H1 (cell line): ENCODE data around the gene ADAT3.

Experiments used
- BACH1 ChIP-seq: IDR thresholded peaks from 2 replicates; pipeline ENCODE4 v1.6.1; 2012; ENCODE audit warnings: low read length, improper control_type of control experiment
- CHD1 ChIP-seq: IDR thresholded peaks from 2 replicates; pipeline ENCODE4 v1.6.1; 2012; ENCODE audit warnings: low read depth, low read length, improper control_type of control experiment
- EP300 ChIP-seq, 2 experiments: IDR thresholded peaks; 1 replicate in 1 of 2; 2 replicates in 1 of 2; pipeline ENCODE4 v1.6.1; 2011 to 2012; ENCODE audit warnings: low read depth in 2 of 2, low read length in 2 of 2, mild to moderate bottlenecking in 2 of 2, borderline replicate concordance in 1 of 2, inconsistent platforms in 1 of 2, moderate library complexity in 1 of 2
- KDM1A ChIP-seq: fragments of 200-600, 300-600 bp; sonication (generic); IDR thresholded peaks from 2 replicates; pipeline ENCODE4 v1.7.1; 2016; ENCODE audit warnings: mild to moderate bottlenecking, low read length, borderline replicate concordance
- KDM5A ChIP-seq: fragments of 200-600 bp; IDR thresholded peaks from 2 replicates; pipeline ENCODE4 v1.7.1; 2012; ENCODE audit warnings: mild to moderate bottlenecking, low read length, inconsistent platforms, mixed read lengths
- PHF8 ChIP-seq: fragments of 200-600 bp; sonication (generic); conservative IDR thresholded peaks from 2 replicates; pipeline ENCODE4 v1.7.1; 2012; ENCODE audit warnings: low read depth, mild to moderate bottlenecking, inconsistent platforms, low read length, moderate library complexity
- POLR2A ChIP-seq, 2 experiments: IDR thresholded peaks; 1 replicate in 1 of 2; 2 replicates in 1 of 2; pipeline ENCODE4 v1.6.1; 2011; ENCODE audit warnings: low read depth in 2 of 2, low read length in 2 of 2, mild to moderate bottlenecking in 2 of 2; ENCODE audit errors: control extremely low read depth in 1 of 2
- POLR2AphosphoS5 ChIP-seq: IDR thresholded peaks from 2 replicates; pipeline ENCODE4 v1.6.1; 2011; ENCODE audit warnings: low read depth, low read length
- RBBP5 ChIP-seq: IDR thresholded peaks from 2 replicates; pipeline ENCODE4 v1.7.1; 2012; ENCODE audit warnings: low read depth, mild to moderate bottlenecking, inconsistent platforms, low read length, moderate library complexity, borderline replicate concordance
- SIRT6 ChIP-seq: IDR thresholded peaks from one replicate; pipeline ENCODE4 v1.7.1; 2012; ENCODE audit warnings: low read length, inconsistent platforms
- SP2 ChIP-seq: IDR thresholded peaks from 2 replicates; pipeline ENCODE4 v1.6.1; 2012; ENCODE audit warnings: mild to moderate bottlenecking, low read length, inconsistent platforms
- TF ChIP-seq, protein P1 (sequence below), 3 experiments: IDR thresholded peaks; 1 replicate in 2 of 3; 2 replicates in 1 of 3; pipeline versions ENCODE4 v1.5.1 to v1.6.1; 2011; ENCODE audit warnings: low read length in 3 of 3, mild to moderate bottlenecking in 3 of 3, inconsistent platforms in 2 of 3, low read depth in 1 of 3, moderate library complexity in 1 of 3; ENCODE audit not compliant: insufficient read depth in 1 of 3; ENCODE audit errors: control extremely low read depth in 1 of 3
- TF ChIP-seq, protein P2 (sequence below): IDR thresholded peaks from 2 replicates; pipeline ENCODE4 v1.6.1; 2011; ENCODE audit warnings: low read depth, mild to moderate bottlenecking, low read length; ENCODE audit not compliant: insufficient read depth

DNA sequence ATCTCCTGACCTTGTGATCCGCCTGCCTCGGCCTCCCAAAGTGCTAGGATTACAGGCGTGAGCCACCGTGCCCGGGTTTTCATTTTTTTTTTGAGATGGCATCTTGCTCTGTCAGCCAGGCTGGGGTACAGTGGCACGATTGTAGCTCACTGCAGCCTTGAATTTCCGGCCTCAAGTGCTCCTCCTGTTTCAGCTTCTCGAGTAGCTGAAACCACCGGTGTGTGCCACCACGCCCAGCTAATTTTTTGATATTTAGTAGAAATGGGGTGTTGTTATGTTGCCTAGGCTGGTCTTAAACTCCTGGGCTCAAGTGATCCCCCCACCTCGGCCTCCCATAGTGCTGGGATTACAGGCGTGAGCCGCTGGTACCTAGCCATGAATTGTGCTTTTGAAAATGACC lies 5.9 kb downstream of the ADAT3 start:
- TF ChIP-seq CHD1 (no peak), BACH1 (no peak), EP300 (IDR thresholded peaks at IDR 0.05; ENCODE audit: borderline replicate concordance in 1 of 2, low read depth in 2 of 2, low read length in 2 of 2) (no peak), PHF8 (no peak), POLR2A (IDR thresholded peaks at IDR 0.05; ENCODE audit: control extremely low read depth in 1 of 2, low read depth in 2 of 2, low read length in 2 of 2) (no peak), RBBP5 (no peak), SIRT6 (no peak), SP2 (no peak), KDM5A (no peak), KDM1A (no peak), POLR2AphosphoS5 (no peak)
- TF ChIP-seq, protein P1, sequence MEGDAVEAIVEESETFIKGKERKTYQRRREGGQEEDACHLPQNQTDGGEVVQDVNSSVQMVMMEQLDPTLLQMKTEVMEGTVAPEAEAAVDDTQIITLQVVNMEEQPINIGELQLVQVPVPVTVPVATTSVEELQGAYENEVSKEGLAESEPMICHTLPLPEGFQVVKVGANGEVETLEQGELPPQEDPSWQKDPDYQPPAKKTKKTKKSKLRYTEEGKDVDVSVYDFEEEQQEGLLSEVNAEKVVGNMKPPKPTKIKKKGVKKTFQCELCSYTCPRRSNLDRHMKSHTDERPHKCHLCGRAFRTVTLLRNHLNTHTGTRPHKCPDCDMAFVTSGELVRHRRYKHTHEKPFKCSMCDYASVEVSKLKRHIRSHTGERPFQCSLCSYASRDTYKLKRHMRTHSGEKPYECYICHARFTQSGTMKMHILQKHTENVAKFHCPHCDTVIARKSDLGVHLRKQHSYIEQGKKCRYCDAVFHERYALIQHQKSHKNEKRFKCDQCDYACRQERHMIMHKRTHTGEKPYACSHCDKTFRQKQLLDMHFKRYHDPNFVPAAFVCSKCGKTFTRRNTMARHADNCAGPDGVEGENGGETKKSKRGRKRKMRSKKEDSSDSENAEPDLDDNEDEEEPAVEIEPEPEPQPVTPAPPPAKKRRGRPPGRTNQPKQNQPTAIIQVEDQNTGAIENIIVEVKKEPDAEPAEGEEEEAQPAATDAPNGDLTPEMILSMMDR (IDR thresholded peaks at IDR 0.05; ENCODE audit: control extremely low read depth in 1 of 3, insufficient read depth in 1 of 3, low read depth in 1 of 3, low read length in 3 of 3), result no peak
- TF ChIP-seq, protein P2, sequence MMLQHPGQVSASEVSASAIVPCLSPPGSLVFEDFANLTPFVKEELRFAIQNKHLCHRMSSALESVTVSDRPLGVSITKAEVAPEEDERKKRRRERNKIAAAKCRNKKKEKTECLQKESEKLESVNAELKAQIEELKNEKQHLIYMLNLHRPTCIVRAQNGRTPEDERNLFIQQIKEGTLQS, result no peak
